DMS53 (cell line): ENCODE measurements around the gene WDR74.

Experiments used
- DNase-seq: peaks from one replicate; lab custom pipeline; 2025; lab: John Stamatoyannopoulos, UW

The WDR74 gene

GRCh38 chr11:62792202-62792575, 47.2 kb downstream of the WDR74 start:
- peak; percentile 68 for DNase-seq

GRCh38 chr11:62791501-62792201, 47.7 kb downstream of the WDR74 start, which contains the start of gene TMEM223:
TSS of gene TMEM223 (minus strand) at chr11:62792006. CDS start at chr11:62791994, 12 bp downstream.
- DNase-seq, result peak; percentile 92

DNA sequence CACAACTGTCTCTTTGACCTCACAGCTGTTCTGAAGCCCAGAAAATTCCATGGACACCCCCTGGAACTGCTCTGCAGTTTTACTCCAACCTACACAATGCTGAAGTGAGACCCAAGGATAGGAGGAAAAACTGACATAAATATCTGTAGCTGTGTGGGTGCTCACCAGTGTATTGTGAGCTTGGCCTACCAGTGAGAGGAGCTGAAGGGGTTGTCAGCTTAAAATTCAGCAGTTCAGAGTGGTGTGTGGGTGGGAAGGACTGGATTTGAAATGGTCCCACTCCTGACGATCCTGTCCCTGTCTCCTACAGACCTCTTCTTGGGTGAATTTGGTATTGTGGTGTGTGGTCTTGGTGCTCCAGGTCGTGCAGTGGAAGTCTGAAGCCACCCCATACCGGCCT, 49.8 kb downstream of the WDR74 start:
- no peak for DNase-seq

GRCh38 chr11:62788991-62789390, 50.4 kb downstream of the WDR74 start:
- peak; percentile 29 for DNase-seq

- peak; percentile 99 for DNase-seq
These were observed 52.2 kb downstream of the WDR74 start, which contains the start of gene TMEM179B for GRCh38 chr11:62787005-62787759. TSS of gene TMEM179B (plus strand) at chr11:62787402. CDS start at chr11:62787432, 30 bp downstream.

DNA sequence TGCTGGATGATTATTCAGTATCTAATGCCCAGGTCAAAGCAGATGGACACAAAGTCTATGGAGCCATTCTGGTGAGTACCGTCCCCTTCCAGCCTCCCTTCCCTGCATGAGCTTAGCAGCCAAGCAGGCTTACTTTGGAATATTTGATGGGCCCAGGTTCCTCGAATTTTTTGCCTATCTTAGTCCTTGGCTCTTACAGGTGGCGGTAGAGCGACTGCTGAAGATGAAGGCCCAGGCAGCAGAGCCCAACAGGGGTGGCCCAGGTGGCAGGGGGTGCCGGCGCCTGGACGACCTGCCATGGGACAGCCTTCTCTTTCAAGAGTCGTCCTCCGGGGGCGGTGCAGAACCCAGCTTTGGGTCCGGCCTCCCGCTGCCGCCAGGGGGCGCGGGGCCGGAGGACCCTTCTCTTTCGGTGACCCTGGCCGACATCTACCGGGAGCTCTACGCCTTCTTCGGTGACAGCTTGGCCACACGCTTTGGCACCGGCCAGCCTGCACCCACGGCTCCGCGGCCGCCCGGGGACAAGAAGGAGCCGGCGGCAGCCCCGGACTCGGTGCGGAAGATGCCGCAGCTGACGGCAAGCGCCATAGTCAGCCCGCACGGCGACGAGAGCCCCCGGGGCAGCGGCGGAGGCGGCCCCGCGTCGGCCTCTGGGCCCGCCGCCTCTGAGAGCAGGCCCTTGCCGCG, 52.9 kb downstream of the WDR74 start:
- DNase-seq, result peak; percentile 93
